ENCODE data around the gene MROH9. TPM values are rescaled to one million over a fixed set of nuclear protein-coding genes. Genes with fewer than 3 reads are reported as not detected.

The MROH9 gene
- total and polyA plus RNA-seq, 2 experiments from 2014 or later, result 0.06 TPM; not detected in 1

GRCh38 chr1:170903961-170904360 lies 31.4 kb upstream of the MROH9 start:
- H3K27ac Mint-ChIP-seq, result no peak overlapping the region
- no peak for ATAC-seq
- H3F3A ChIP-seq (replicated peaks; ENCODE audit: low read depth), result no peaks in the 10 kb centered on the region
- H3K9me3 Mint-ChIP-seq, result no peaks in the 10 kb centered on the region
- no peak overlapping the region for H3K27ac ChIP-seq (ENCODE audit: low read depth)
- no peak for DNase-seq (ENCODE audit: low spot score)
- H3K4me1 Mint-ChIP-seq, result no peaks in the 10 kb centered on the region
- H3K36me3 Mint-ChIP-seq (ENCODE audit: low read depth), result no peaks in the 10 kb centered on the region
- no peak overlapping the region for H3K4me2 ChIP-seq
- H3K79me2 ChIP-seq (replicated peaks; ENCODE audit: insufficient read depth), result no peaks in the 10 kb centered on the region
- TF ChIP-seq ZNF331 (CRISPR knock-in tag; IDR thresholded peaks at IDR 0.05; ENCODE audit: low read depth), result no peak
- no peak for TF ChIP-seq EZH2phosphoT487 (IDR thresholded peaks at IDR 0.05; ENCODE audit: unreplicated experiment)
- no peak for TF ChIP-seq CREB1 (CRISPR knock-in tag; IDR thresholded peaks at IDR 0.05; ENCODE audit: low read depth)
- TF ChIP-seq, protein P1, sequence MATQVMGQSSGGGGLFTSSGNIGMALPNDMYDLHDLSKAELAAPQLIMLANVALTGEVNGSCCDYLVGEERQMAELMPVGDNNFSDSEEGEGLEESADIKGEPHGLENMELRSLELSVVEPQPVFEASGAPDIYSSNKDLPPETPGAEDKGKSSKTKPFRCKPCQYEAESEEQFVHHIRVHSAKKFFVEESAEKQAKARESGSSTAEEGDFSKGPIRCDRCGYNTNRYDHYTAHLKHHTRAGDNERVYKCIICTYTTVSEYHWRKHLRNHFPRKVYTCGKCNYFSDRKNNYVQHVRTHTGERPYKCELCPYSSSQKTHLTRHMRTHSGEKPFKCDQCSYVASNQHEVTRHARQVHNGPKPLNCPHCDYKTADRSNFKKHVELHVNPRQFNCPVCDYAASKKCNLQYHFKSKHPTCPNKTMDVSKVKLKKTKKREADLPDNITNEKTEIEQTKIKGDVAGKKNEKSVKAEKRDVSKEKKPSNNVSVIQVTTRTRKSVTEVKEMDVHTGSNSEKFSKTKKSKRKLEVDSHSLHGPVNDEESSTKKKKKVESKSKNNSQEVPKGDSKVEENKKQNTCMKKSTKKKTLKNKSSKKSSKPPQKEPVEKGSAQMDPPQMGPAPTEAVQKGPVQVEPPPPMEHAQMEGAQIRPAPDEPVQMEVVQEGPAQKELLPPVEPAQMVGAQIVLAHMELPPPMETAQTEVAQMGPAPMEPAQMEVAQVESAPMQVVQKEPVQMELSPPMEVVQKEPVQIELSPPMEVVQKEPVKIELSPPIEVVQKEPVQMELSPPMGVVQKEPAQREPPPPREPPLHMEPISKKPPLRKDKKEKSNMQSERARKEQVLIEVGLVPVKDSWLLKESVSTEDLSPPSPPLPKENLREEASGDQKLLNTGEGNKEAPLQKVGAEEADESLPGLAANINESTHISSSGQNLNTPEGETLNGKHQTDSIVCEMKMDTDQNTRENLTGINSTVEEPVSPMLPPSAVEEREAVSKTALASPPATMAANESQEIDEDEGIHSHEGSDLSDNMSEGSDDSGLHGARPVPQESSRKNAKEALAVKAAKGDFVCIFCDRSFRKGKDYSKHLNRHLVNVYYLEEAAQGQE (IDR thresholded peaks at IDR 0.05; ENCODE audit: unreplicated experiment), result no peak
- no peak for TF ChIP-seq JUNB (IDR thresholded peaks at IDR 0.05; ENCODE audit: unreplicated experiment)
- no peak for TF ChIP-seq POLR2AphosphoS5 (IDR thresholded peaks at IDR 0.05; ENCODE audit: low read depth)
- TF ChIP-seq, protein P2, sequence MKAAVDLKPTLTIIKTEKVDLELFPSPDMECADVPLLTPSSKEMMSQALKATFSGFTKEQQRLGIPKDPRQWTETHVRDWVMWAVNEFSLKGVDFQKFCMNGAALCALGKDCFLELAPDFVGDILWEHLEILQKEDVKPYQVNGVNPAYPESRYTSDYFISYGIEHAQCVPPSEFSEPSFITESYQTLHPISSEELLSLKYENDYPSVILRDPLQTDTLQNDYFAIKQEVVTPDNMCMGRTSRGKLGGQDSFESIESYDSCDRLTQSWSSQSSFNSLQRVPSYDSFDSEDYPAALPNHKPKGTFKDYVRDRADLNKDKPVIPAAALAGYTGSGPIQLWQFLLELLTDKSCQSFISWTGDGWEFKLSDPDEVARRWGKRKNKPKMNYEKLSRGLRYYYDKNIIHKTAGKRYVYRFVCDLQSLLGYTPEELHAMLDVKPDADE (IDR thresholded peaks at IDR 0.05), result no peak
- TF ChIP-seq NANOG (IDR thresholded peaks at IDR 0.05; ENCODE audit: borderline replicate concordance), result no peak
- TF ChIP-seq STAT1 (IDR thresholded peaks at IDR 0.05; ENCODE audit: unreplicated experiment), result no peak
- TF ChIP-seq, protein P3, sequence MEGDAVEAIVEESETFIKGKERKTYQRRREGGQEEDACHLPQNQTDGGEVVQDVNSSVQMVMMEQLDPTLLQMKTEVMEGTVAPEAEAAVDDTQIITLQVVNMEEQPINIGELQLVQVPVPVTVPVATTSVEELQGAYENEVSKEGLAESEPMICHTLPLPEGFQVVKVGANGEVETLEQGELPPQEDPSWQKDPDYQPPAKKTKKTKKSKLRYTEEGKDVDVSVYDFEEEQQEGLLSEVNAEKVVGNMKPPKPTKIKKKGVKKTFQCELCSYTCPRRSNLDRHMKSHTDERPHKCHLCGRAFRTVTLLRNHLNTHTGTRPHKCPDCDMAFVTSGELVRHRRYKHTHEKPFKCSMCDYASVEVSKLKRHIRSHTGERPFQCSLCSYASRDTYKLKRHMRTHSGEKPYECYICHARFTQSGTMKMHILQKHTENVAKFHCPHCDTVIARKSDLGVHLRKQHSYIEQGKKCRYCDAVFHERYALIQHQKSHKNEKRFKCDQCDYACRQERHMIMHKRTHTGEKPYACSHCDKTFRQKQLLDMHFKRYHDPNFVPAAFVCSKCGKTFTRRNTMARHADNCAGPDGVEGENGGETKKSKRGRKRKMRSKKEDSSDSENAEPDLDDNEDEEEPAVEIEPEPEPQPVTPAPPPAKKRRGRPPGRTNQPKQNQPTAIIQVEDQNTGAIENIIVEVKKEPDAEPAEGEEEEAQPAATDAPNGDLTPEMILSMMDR (conservative IDR thresholded peaks at IDR 0.05; ENCODE audit: low read depth in 2 of 2), result no peak
- no peak for TF ChIP-seq EZH2 (IDR thresholded peaks at IDR 0.05; ENCODE audit: low read depth, unreplicated experiment)
- no peak for TF ChIP-seq ZNF114 (CRISPR knock-in tag; IDR thresholded peaks at IDR 0.05)
- TF ChIP-seq ZNF462 (CRISPR knock-in tag; IDR thresholded peaks at IDR 0.05), result no peak
- no peaks in the 10 kb centered on the region for H3K27me3 Mint-ChIP-seq (ENCODE audit: insufficient read depth, low read depth, poor library complexity)
- no peak overlapping the region for H2AFZ ChIP-seq
- H3K36me3 ChIP-seq (ENCODE audit: insufficient read depth), result no peaks in the 10 kb centered on the region
- no peaks in the 10 kb centered on the region for H3K9me2 ChIP-seq (ENCODE audit: insufficient read depth)
- H3K27me3 ChIP-seq (ENCODE audit: insufficient read depth), result no peaks in the 10 kb centered on the region
- H3K4me1 ChIP-seq (ENCODE audit: insufficient read depth), result no peaks in the 10 kb centered on the region
- no peaks in the 10 kb centered on the region for H4K20me1 ChIP-seq (replicated peaks; ENCODE audit: insufficient read depth)
- no peak overlapping the region for H3K4me3 Mint-ChIP-seq
- H3K4me3 ChIP-seq, result no peak overlapping the region

Data from GM23338 (cell line).